CD4-positive, alpha-beta memory T cell (primary cell): Measurements from ENCODE around the gene CFAP157. TPM values are rescaled to one million over a fixed set of nuclear protein-coding genes. Genes with fewer than 3 reads are reported as not detected.
A peak's percentile ranks its signal among the peaks of the same experiment; 100 is the strongest.

Experiments used
- CTCF ChIA-PET: fragments of 350-600 bp; sonication (Branson Sonifier 250); formaldehyde crosslinking; loops from one replicate; lab custom pipeline; 2021; ENCODE audit warnings: inconsistent platforms; ENCODE audit not compliant: partially characterized antibody; lab: Charles Lee
- POLR2A ChIA-PET: fragments of 350-600 bp; sonication (Branson Sonifier 250); formaldehyde crosslinking; loops from one replicate; lab custom pipeline; 2021; ENCODE audit not compliant: partially characterized antibody; lab: Charles Lee
- DNase-seq, 5 donors: peaks; one replicate each; pipeline versions ENCODE4 v3.0.0 to v3.0.0-alpha.2; 2020 to 2022; ENCODE audit warnings: mixed read lengths in 1 of 5
- H3K27ac ChIP-seq: one replicate; pipeline ENCODE4 v1.7.0; 2013; ENCODE audit warnings: low read depth, low read length
- H3K27me3 ChIP-seq: 2 replicates; pipeline ENCODE4 v1.7.0; 2013; ENCODE audit warnings: mild to moderate bottlenecking, low read length, moderate library complexity; ENCODE audit not compliant: insufficient read depth
- H3K36me3 ChIP-seq: 2 replicates; pipeline ENCODE4 v1.7.0; 2013; ENCODE audit warnings: mild to moderate bottlenecking, low read length, moderate library complexity; ENCODE audit not compliant: insufficient read depth
- H3K4me1 ChIP-seq: 2 replicates; pipeline ENCODE4 v1.7.0; 2013; ENCODE audit warnings: mild to moderate bottlenecking, low read length, moderate library complexity; ENCODE audit not compliant: insufficient read depth
- H3K4me3 ChIP-seq, 2 donors: one replicate each; pipeline ENCODE4 v1.7.0; 2013; ENCODE audit warnings: low read length in 2 of 2, mild to moderate bottlenecking in 1 of 2
- H3K9me3 ChIP-seq, 2 donors: one replicate each; pipeline ENCODE4 v1.7.0; 2013; ENCODE audit warnings: low read length in 2 of 2, control low read depth in 1 of 2; ENCODE audit not compliant: control insufficient read depth in 1 of 2
- H3K27ac Mint-ChIP-seq, 7 donors: one replicate each; pipeline ENCODE4 v1.8.0; 2020 to 2021; ENCODE audit warnings: mixed read lengths in 7 of 7, mild to moderate bottlenecking in 6 of 7, inconsistent platforms in 3 of 7, moderate library complexity in 3 of 7
- H3K27me3 Mint-ChIP-seq, 2 donors: one replicate each; pipeline ENCODE4 v1.8.0; 2020 to 2021; ENCODE audit warnings: mixed read lengths in 2 of 2
- H3K36me3 Mint-ChIP-seq, 2 donors: one replicate each; pipeline ENCODE4 v1.8.0; 2020 to 2021; ENCODE audit warnings: mixed read lengths in 2 of 2, inconsistent platforms in 1 of 2, mild to moderate bottlenecking in 1 of 2
- H3K4me1 Mint-ChIP-seq, 4 donors: one replicate each; pipeline ENCODE4 v1.8.0; 2020 to 2021; ENCODE audit warnings: mixed read lengths in 4 of 4, mild to moderate bottlenecking in 1 of 4
- H3K4me3 Mint-ChIP-seq, 8 donors: one replicate each; pipeline ENCODE4 v1.8.0; 2020 to 2021; ENCODE audit warnings: mixed read lengths in 8 of 8, mild to moderate bottlenecking in 7 of 8, moderate library complexity in 6 of 8, inconsistent platforms in 3 of 8
- H3K9me3 Mint-ChIP-seq, 8 donors: one replicate each; pipeline ENCODE4 v1.8.0; 2020 to 2021; ENCODE audit warnings: mixed read lengths in 8 of 8, mild to moderate bottlenecking in 5 of 8, inconsistent platforms in 3 of 8, moderate library complexity in 1 of 8
- intact Hi-C: fragments of 100-400 bp; cut with micrococcal nuclease; formaldehyde crosslinking; loops from one replicate; pipeline ENCODE4 v1.15.1; 2023
- polyA plus RNA-seq, 2 donors: library from polyadenylated mRNA; unstranded; fragments of 300-500 nt; fragmentation: Illumina TruSeq; gene quantifications; one replicate each; pipeline ENCODE4 v1.2.3, GENCODE V29; 2021
- total RNA-seq, 2 experiments: library from RNA; stranded (reverse); gene quantifications; one replicate each; pipeline ENCODE4 v1.2.3, GENCODE V29; 2021

Gene CFAP157
- total and polyA plus RNA-seq, 4 experiments from 2014 or later, result 0.14 to 0.25 (median 0.22) TPM; not detected in 1

DNA sequence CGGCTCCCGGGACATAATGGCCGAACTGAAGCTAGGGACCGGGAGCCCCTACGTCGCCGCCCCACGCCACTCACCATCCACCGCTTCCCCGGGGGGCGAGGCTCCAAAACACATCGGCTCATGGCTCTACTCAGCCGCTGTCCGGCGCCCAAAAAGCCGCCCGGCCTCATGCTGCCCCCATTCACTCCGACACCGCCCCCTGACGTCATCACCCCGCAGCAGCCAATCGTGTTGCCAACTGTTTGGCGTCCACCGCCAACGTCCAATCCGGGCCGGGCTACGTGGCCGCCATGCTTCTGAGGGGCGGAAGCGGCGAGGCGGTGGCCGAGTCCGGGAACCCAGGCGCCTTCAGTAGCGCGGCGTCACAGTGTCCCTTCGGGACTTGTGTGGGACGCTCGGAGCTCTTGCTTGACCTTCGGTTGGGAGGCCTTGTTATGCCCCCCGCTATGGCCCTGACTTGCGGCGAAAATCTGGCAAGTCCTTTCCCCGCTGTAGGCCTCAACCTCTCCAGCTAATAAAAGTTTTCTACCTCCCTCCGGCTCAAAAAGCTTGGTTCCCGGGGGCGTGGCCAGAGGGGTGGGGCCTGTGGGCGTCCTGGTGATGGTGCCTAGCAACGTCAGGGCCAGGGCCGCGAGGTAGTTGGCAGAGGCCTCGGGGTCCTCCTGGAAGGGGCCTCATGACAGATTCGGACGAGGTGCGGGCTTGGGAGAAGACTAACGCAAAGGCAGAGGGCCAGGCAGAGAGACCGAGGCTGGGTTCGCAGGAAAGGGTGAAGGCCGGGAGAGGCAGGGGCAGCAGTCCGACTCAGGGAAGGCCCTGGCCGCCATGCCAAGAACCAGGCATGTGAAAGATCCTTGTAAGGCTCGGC is 8.9 kb downstream of the CFAP157 start, which contains the start of the genes PTRH1 and TTC16:
TSS of gene PTRH1 (minus strand) at position 194 of the 868 bp plus-strand sequence. CDS start at position 170, 24 bp downstream.
TSS of gene TTC16 (plus strand) at position 610 of the 868 bp plus-strand sequence. CDS start at position 677, 67 bp downstream.
- peak; percentile 95 to 97 (median 96) for DNase-seq
- Mint-ChIP-seq H3K27me3 (no peaks in the 10 kb centered on the region), H3K36me3 (peaks cover 0 to 6% of the 10 kb centered on the region in 2 donors), H3K27ac (peak within 1 kb of the TSS; percentile 83 to 99 (median 98)), H3K4me1 (peaks cover 26 to 40% (median 34%) of the 10 kb centered on the region in 4 donors), H3K4me3 (peak within 1 kb of the TSS; percentile 95 to 100 (median 99)), H3K9me3 (no peaks in the 10 kb centered on the region)
- H3K4me1 ChIP-seq, result peaks cover 45% of the 10 kb centered on the region
- peak within 1 kb of the TSS; percentile 45 to 91 for H3K4me3 ChIP-seq
- no peaks in the 10 kb centered on the region for H3K36me3 ChIP-seq
- ChIA-PET CTCF (interaction anchor here (0.9 to 3.4 kb wide), 6 partner anchors 8 to 195 kb away, joined by 3 to 23 read pairs (median 3); partner anchors contain the start of gene TOR2A), POLR2A (interaction anchor here (0.7 to 6.3 kb wide), 21 partner anchors 8 to 1320 kb away, joined by 3 to 39 read pairs (median 5); partner anchors contain the start of genes CDK9, LRSAM1, MIGA2 and PIP5KL1)
- H3K27me3 ChIP-seq, result no peaks in the 10 kb centered on the region
- peak within 1 kb of the TSS; percentile 71 for H3K27ac ChIP-seq
- intact Hi-C loops, result loop anchor here (1.0 to 5.0 kb wide), 4 partner anchors 16 to 263 kb away; partner anchors contain the start of genes LRSAM1, RPL12, STXBP1 and TOR2A
- H3K9me3 ChIP-seq, result no peaks in the 10 kb centered on the region

GRCh38 chr9:127716412-127716811 is 9.6 kb downstream of the CFAP157 start:
- Mint-ChIP-seq H3K4me3 (peak overlapping the region; percentile 15 to 100 (median 98)), H3K27ac (peak overlapping the region; percentile 83 to 99 (median 98)), H3K36me3 (peaks cover 0 to 6% of the 10 kb centered on the region in 2 donors), H3K9me3 (no peaks in the 10 kb centered on the region), H3K27me3 (no peaks in the 10 kb centered on the region), H3K4me1 (peaks cover 24 to 39% (median 29%) of the 10 kb centered on the region in 4 donors)
- Histone ChIP-seq H3K9me3 (no peaks in the 10 kb centered on the region), H3K4me1 (peaks cover 42% of the 10 kb centered on the region), H3K27me3 (no peaks in the 10 kb centered on the region), H3K4me3 (peak overlapping the region in 1 of 2 donors; percentile 91), H3K36me3 (no peaks in the 10 kb centered on the region), H3K27ac (peak overlapping the region; percentile 71)
- intact Hi-C loops, result loop anchor here (5.0 kb wide), 1 partner anchor 264 kb away; the partner anchor contains the start of genes LRSAM1 and RPL12
- peak in 1 of 5 donors; percentile 41 for DNase-seq
- ChIA-PET CTCF (interaction anchor here (0.9 to 3.4 kb wide), 4 partner anchors 9 to 194 kb away, joined by 3 to 23 read pairs (median 3); partner anchors contain the start of gene TOR2A), POLR2A (interaction anchor here (0.7 to 6.3 kb wide), 14 partner anchors 8 to 1320 kb away, joined by 3 to 39 read pairs (median 5); partner anchors contain the start of genes CDK9, LRSAM1, MIGA2 and RPL12)

DNA sequence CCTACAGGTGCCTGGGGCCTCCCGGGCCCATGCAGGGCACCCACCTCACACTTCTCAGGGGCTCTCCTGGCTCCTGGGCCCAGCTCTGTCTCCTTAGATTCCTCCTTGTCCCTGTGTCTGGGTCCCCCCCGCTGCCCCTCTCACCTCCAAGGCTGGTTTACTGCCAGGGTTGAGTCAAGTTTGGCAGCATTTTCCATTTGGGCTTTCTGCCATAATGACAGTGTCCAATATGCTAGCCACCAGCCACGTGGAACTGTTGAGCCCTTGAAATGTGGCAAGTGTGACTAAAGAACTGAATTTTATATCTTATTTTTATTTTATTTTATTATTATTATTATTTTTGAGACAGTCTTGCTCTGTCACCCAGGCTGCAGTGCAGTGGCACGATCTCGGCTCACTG is 11.0 kb downstream of the CFAP157 start:
- POLR2A ChIA-PET, result interaction anchor here (1.1 to 6.3 kb wide), 2 partner anchors 14 to 17 kb away, joined by 3 to 39 read pairs; partner anchors contain the start of gene TOR2A
- intact Hi-C loops, result loop anchor here (5.0 kb wide), 1 partner anchor 265 kb away; the partner anchor contains the start of genes LRSAM1 and RPL12
- Mint-ChIP-seq H3K27ac (peak overlapping the region in 2 of 7 donors; percentile 68 to 71), H3K27me3 (no peaks in the 10 kb centered on the region), H3K9me3 (no peaks in the 10 kb centered on the region), H3K4me3 (peak overlapping the region in 1 of 8 donors; percentile 54), H3K36me3 (peaks cover 0 to 6% of the 10 kb centered on the region in 2 donors), H3K4me1 (peaks cover 21 to 40% (median 27%) of the 10 kb centered on the region in 4 donors)
- CTCF ChIA-PET, result interaction anchor here (1.6 kb wide), 1 partner anchor 17 kb away, joined by 7 read pairs; the partner anchor contains the start of gene TOR2A
- peak in 1 of 5 donors; percentile 11 for DNase-seq
- no peaks in the 10 kb centered on the region for H3K9me3 ChIP-seq
- H3K4me3 ChIP-seq, result no peak overlapping the region
- H3K4me1 ChIP-seq, result peaks cover 39% of the 10 kb centered on the region
- H3K36me3 ChIP-seq, result no peaks in the 10 kb centered on the region
- H3K27ac ChIP-seq, result no peak overlapping the region
- H3K27me3 ChIP-seq, result no peaks in the 10 kb centered on the region

DNA sequence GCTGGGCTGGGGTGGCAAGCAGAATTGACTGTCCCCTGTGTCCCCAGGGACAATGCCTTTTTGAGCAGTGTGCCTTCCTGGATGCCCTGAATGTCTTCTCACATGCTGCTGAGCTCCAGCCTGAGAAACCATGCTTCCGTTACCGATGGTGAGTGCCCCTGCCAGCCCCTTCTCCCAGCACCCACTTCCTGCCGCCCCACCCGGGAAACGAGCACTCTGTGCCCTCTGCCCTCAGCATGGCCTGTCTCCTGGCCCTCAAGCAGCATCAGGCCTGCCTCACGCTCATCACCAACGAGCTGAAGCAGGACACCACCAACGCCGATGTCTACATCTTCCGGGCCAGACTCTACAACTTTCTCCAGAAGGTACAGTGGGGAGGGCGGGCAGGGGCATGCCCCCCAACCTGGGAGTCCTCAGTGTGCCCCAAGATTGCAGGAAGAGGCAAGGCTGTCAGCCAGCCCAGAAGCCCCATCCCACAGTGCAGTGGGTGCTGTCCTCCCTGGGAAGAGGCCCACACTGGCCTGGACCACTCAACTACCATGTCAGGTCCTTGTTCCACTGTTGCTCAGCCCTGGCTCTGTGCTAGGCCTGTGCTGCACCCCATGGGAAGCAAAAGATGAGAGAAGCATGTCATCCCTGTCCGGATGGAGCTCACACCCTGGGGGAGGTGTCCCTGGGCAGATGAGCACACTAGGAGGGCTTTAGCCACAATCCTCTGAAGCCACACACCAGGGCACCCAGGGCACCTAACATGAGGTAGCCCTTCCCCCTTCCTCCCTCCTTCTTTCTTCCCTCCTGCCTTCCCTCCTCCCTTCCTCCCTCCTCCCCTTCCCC is 13.5 kb downstream of the CFAP157 start:
- CTCF ChIA-PET, result interaction anchor here (0.9 to 1.7 kb wide), 2 partner anchors 12 to 21 kb away, joined by 3 to 4 read pairs; no protein-coding TSS in a partner anchor
- POLR2A ChIA-PET, result interaction anchor here (0.6 to 6.3 kb wide), 3 partner anchors 14 to 112 kb away, joined by 3 to 39 read pairs (median 4); partner anchors contain the start of gene TOR2A
- peaks cover 0 to 6% of the 10 kb centered on the region in 2 donors for H3K36me3 Mint-ChIP-seq
- H3K27ac ChIP-seq, result peak overlapping the region; percentile 13
- peak; percentile 27 to 46 (median 44) for DNase-seq
- peaks cover 19 to 37% (median 23%) of the 10 kb centered on the region in 4 donors for H3K4me1 Mint-ChIP-seq
- no peaks in the 10 kb centered on the region for H3K36me3 ChIP-seq
- H3K9me3 Mint-ChIP-seq, result no peaks in the 10 kb centered on the region
- H3K27ac Mint-ChIP-seq, result peak overlapping the region; percentile 79 to 96 (median 85)
- no peaks in the 10 kb centered on the region for H3K27me3 Mint-ChIP-seq
- H3K9me3 ChIP-seq, result no peaks in the 10 kb centered on the region
- H3K4me1 ChIP-seq, result peaks cover 30% of the 10 kb centered on the region
- no peaks in the 10 kb centered on the region for H3K27me3 ChIP-seq
- intact Hi-C loops, result no loop called here
- peak overlapping the region in 7 of 8 donors; percentile 30 to 81 (median 73) for H3K4me3 Mint-ChIP-seq
- H3K4me3 ChIP-seq, result no peak overlapping the region

GRCh38 chr9:127720865-127721227 is 14.1 kb downstream of the CFAP157 start:
- Mint-ChIP-seq H3K36me3 (peaks cover 0 to under 1% of the 10 kb centered on the region in 2 donors), H3K9me3 (no peaks in the 10 kb centered on the region), H3K27me3 (no peaks in the 10 kb centered on the region), H3K4me3 (peak overlapping the region in 5 of 8 donors; percentile 0 to 82 (median 34)), H3K4me1 (peaks cover 18 to 31% (median 21%) of the 10 kb centered on the region in 4 donors), H3K27ac (peak overlapping the region in 6 of 7 donors; percentile 37 to 82 (median 79))
- Histone ChIP-seq H3K9me3 (no peaks in the 10 kb centered on the region), H3K4me1 (peaks cover 29% of the 10 kb centered on the region), H3K27ac (no peak overlapping the region), H3K36me3 (no peaks in the 10 kb centered on the region), H3K4me3 (no peak overlapping the region), H3K27me3 (no peaks in the 10 kb centered on the region)
- POLR2A ChIA-PET, result interaction anchor here (1.5 kb wide), 2 partner anchors 14 to 113 kb away, joined by 4 read pairs; partner anchors contain the start of gene TOR2A
- CTCF ChIA-PET, result no interaction called here
- intact Hi-C loops, result no loop called here
- DNase-seq, result no peak

GRCh38 chr9:127721391-127721821 is 14.6 kb downstream of the CFAP157 start:
- Histone ChIP-seq H3K36me3 (no peaks in the 10 kb centered on the region), H3K27ac (no peak overlapping the region), H3K9me3 (no peaks in the 10 kb centered on the region), H3K4me1 (peaks cover 24% of the 10 kb centered on the region), H3K4me3 (no peak overlapping the region), H3K27me3 (no peaks in the 10 kb centered on the region)
- intact Hi-C loops, result no loop called here
- Mint-ChIP-seq H3K36me3 (no peaks in the 10 kb centered on the region), H3K9me3 (no peaks in the 10 kb centered on the region), H3K27me3 (no peaks in the 10 kb centered on the region), H3K4me3 (peak overlapping the region in 6 of 8 donors; percentile 0 to 72 (median 46)), H3K4me1 (peaks cover 13 to 26% (median 17%) of the 10 kb centered on the region in 4 donors), H3K27ac (peak overlapping the region in 5 of 7 donors; percentile 37 to 82 (median 79))
- ChIA-PET CTCF (no interaction called here), POLR2A (interaction anchor here (1.5 kb wide), 1 partner anchor 13 kb away, joined by 4 read pairs; the partner anchor contains the start of gene TOR2A)
- DNase-seq, result peak in 1 of 5 donors; percentile 22
